Karpas-422 (cell line): Measurements from ENCODE around the gene ZNF490. TPM values are rescaled to one million over a fixed set of nuclear protein-coding genes. Genes with fewer than 3 reads are reported as not detected.

ENCODE experiments used
- DNase-seq: peaks from one replicate; pipeline ENCODE4 v3.0.0-alpha.2; 2015
- H2AFZ ChIP-seq: fragments of 200-600 bp; sonication (generic); 2 replicates; pipeline ENCODE4 v1.6.1; 2014; ENCODE audit warnings: antibody characterized with exemption, low read length, mixed read lengths
- H3K27ac ChIP-seq: fragments of 200-600 bp; sonication (generic); 2 replicates; pipeline ENCODE4 v1.5.1; 2014; ENCODE audit warnings: mild to moderate bottlenecking, low read length, moderate library complexity
- H3K27me3 ChIP-seq: fragments of 200-600 bp; sonication (generic); 2 replicates; pipeline ENCODE4 v1.6.1; 2014; ENCODE audit warnings: low read length, mixed read lengths
- H3K36me3 ChIP-seq: fragments of 200-600 bp; sonication (generic); 2 replicates; pipeline ENCODE4 v1.6.1; 2014; ENCODE audit warnings: low read length, mixed read lengths; ENCODE audit not compliant: insufficient read depth
- H3K4me1 ChIP-seq: fragments of 200-600 bp; sonication (generic); 2 replicates; pipeline ENCODE4 v1.6.1; 2014; ENCODE audit warnings: mild to moderate bottlenecking, low read length, mixed read lengths
- H3K4me2 ChIP-seq: fragments of 200-600 bp; sonication (generic); 2 replicates; pipeline ENCODE4 v1.6.1; 2014; ENCODE audit warnings: low read length, low read depth, mild to moderate bottlenecking; ENCODE audit not compliant: poor library complexity, severe bottlenecking
- H3K4me3 ChIP-seq: fragments of 200-600 bp; sonication (generic); 2 replicates; pipeline ENCODE4 v1.5.1; 2014; ENCODE audit warnings: mild to moderate bottlenecking, antibody characterized with exemption, low read length, mixed read lengths
- H3K79me2 ChIP-seq: fragments of 200-600 bp; sonication (generic); 2 replicates; pipeline ENCODE4 v1.6.1; 2014; ENCODE audit warnings: mild to moderate bottlenecking, low read length, mixed read lengths
- H3K9ac ChIP-seq: fragments of 200-600 bp; sonication (generic); 2 replicates; pipeline ENCODE4 v1.6.0; 2014; ENCODE audit warnings: low read length
- H3K9me2 ChIP-seq: fragments of 200-600 bp; sonication (generic), shearing (Covaris generic); replicated peaks from 2 replicates; pipeline ENCODE4 v1.6.0; 2014; ENCODE audit warnings: mild to moderate bottlenecking, low read length, moderate library complexity; ENCODE audit not compliant: insufficient read depth
- H3K9me3 ChIP-seq: fragments of 300-700, 200-600 bp; sonication (generic); 2 replicates; pipeline ENCODE4 v1.6.1; 2014; ENCODE audit warnings: low read length, mixed read lengths
- H4K20me1 ChIP-seq: fragments of 200-600 bp; sonication (generic); 2 replicates; pipeline ENCODE4 v1.6.1; 2014; ENCODE audit warnings: mild to moderate bottlenecking, antibody characterized with exemption, low read length, low read depth; ENCODE audit not compliant: insufficient read depth
- total RNA-seq: library from RNA; depleted of rRNA; stranded (reverse); fragments of >200 nt; shearing (Covaris generic); gene quantifications from 2 replicates; pipeline ENCODE4 v1.2.3, GENCODE V29; 2014; ENCODE audit warnings: low replicate concordance; rRNA removed

The ZNF490 gene
- total RNA-seq, 1 experiment from 2014 or later = 14.2 TPM

DNA sequence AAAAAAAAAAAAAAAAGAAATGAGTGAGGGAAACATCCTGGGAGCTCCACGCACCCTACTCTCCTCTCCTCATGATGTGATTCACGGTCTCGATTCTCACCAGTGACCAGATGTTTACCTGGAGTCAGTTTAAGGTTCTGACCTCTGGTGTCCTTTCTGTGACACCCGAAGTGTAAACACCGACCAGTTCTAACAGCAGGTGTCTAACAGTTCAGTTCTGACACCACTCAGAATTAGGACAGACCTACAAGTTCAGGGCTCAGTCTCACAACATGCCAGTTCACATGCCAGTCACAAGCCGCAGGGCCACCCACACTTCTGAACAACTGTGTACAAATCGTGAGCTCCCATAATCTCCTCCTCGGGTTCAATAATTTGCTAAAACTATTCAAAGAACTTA lies 65.3 kb downstream of the ZNF490 start:
- H3K4me2 ChIP-seq = no peak overlapping the region
- H3K27me3 ChIP-seq = no peaks in the 10 kb centered on the region
- H3K9me3 ChIP-seq = peaks cover 25% of the 10 kb centered on the region
- H3K27ac ChIP-seq = no peak overlapping the region
- peaks cover 76% of the 10 kb centered on the region for H3K79me2 ChIP-seq
- no peak for DNase-seq
- peaks cover 44% of the 10 kb centered on the region for H3K36me3 ChIP-seq
- no peak overlapping the region for H3K9ac ChIP-seq
- H3K4me1 ChIP-seq = peaks cover 2% of the 10 kb centered on the region
- no peaks in the 10 kb centered on the region for H4K20me1 ChIP-seq
- H3K9me2 ChIP-seq = no peaks in the 10 kb centered on the region
- no peak overlapping the region for H3K4me3 ChIP-seq
- no peak overlapping the region for H2AFZ ChIP-seq

DNA sequence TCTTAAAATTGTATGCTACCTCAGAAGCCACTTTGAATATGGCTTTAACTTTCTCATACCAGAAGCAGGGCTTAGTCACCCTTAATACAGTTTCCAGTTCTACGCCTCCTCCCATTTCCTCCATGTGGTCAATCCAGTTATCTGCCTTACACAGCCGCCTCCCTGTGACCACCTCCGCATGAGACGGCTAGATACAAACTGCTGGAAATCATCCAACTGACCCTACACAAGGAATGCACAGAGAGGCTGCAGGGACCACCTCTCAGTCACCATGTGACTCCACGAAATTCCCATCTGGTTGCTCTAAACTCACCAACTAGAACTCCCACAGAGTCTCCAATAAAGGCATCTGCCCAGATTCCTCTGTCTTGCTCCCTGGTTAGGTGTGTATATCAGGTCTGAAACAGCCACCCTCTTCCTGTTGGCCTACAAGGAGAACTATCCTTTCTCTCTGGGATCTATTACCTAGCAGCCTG lies 66.2 kb downstream of the ZNF490 start:
- no peak overlapping the region for H3K27ac ChIP-seq
- no peak overlapping the region for H3K4me3 ChIP-seq
- no peak overlapping the region for H3K4me2 ChIP-seq
- peaks cover 75% of the 10 kb centered on the region for H3K79me2 ChIP-seq
- H3K27me3 ChIP-seq = no peaks in the 10 kb centered on the region
- H2AFZ ChIP-seq = no peak overlapping the region
- no peaks in the 10 kb centered on the region for H4K20me1 ChIP-seq
- DNase-seq = no peak
- peaks cover 26% of the 10 kb centered on the region for H3K9me3 ChIP-seq
- H3K9me2 ChIP-seq = no peaks in the 10 kb centered on the region
- no peak overlapping the region for H3K9ac ChIP-seq
- no peaks in the 10 kb centered on the region for H3K4me1 ChIP-seq
- H3K36me3 ChIP-seq = peaks cover 47% of the 10 kb centered on the region

DNA sequence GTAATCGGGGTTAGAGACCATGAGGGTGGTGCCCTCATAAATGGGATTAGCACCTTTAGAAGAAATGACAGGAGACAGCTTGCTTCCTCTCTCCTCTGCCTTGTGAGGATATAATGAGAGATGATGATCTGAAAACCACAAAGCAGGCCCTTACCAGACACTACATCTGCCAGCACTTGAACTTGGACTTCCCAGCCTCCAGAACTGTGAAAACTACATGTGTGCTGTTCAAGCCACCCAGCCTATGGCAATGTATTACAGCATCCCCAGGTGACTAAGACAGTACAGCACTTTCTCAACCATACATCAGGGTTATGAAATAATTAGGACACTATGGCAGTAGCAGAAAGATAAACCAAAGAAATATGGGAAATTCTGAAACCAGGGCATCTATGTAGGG lies 66.8 kb downstream of the ZNF490 start:
- H2AFZ ChIP-seq = no peak overlapping the region
- peaks cover 70% of the 10 kb centered on the region for H3K79me2 ChIP-seq
- no peaks in the 10 kb centered on the region for H3K4me1 ChIP-seq
- H3K27ac ChIP-seq = no peak overlapping the region
- H3K9ac ChIP-seq = no peak overlapping the region
- DNase-seq = no peak
- peaks cover 43% of the 10 kb centered on the region for H3K36me3 ChIP-seq
- H3K4me2 ChIP-seq = no peak overlapping the region
- H3K27me3 ChIP-seq = no peaks in the 10 kb centered on the region
- no peaks in the 10 kb centered on the region for H4K20me1 ChIP-seq
- H3K4me3 ChIP-seq = no peak overlapping the region
- H3K9me3 ChIP-seq = peaks cover 20% of the 10 kb centered on the region
- no peaks in the 10 kb centered on the region for H3K9me2 ChIP-seq

Other genes starting within 250 kb of the ZNF490 start
- gene ZNF442, start 245.1 kb downstream of the ZNF490 start, total RNA-seq = 2.1 and 6.3 TPM in 2 replicates
- gene ZNF799, start 209.5 kb downstream of the ZNF490 start, total RNA-seq = 5.1 TPM in 2 replicates
- gene ZNF443, start 169.8 kb downstream of the ZNF490 start, total RNA-seq = 2.3 and 4.0 TPM in 2 replicates
- 5.7 and 10.1 TPM in 2 replicates for gene ZNF709, start 126.0 kb downstream of the ZNF490 start, total RNA-seq
- 7.3 and 9.4 TPM in 2 replicates for gene ZNF564, start 59.3 kb downstream of the ZNF490 start, total RNA-seq
- gene ZNF791, start 107 bp upstream of the ZNF490 start, total RNA-seq = 14.4 and 21.4 TPM in 2 replicates
- gene MAN2B1, start 55.9 kb upstream of the ZNF490 start, total RNA-seq = 77.2 and 94.3 TPM in 2 replicates
- 13.3 and 16.5 TPM in 2 replicates for gene WDR83, start 56.0 kb upstream of the ZNF490 start, total RNA-seq
- 62.2 and 90.8 TPM in 2 replicates for gene DHPS, start 71.1 kb upstream of the ZNF490 start, total RNA-seq
- not detected in 2 replicates for gene GNG14, start 77.2 kb upstream of the ZNF490 start, total RNA-seq
- 2.1 and 12.8 TPM in 2 replicates for gene FBXW9, start 85.8 kb upstream of the ZNF490 start, total RNA-seq
- 26.1 and 40.7 TPM in 2 replicates for gene TNPO2, start 113.1 kb upstream of the ZNF490 start, total RNA-seq
- 147 and 332 TPM in 2 replicates for gene TRIR, start 123.9 kb upstream of the ZNF490 start, total RNA-seq
- gene GET3, start 126.7 kb upstream of the ZNF490 start, total RNA-seq = 42.3 and 78.0 TPM in 2 replicates
- gene BEST2, start 141.0 kb upstream of the ZNF490 start, total RNA-seq = not detected in 2 replicates
- 7.6 and 21.2 TPM in 2 replicates for gene HOOK2, start 164.7 kb upstream of the ZNF490 start, total RNA-seq
- 60.0 and 156 TPM in 2 replicates for gene JUNB, start 180.7 kb upstream of the ZNF490 start, total RNA-seq
- gene PRDX2, start 191.0 kb upstream of the ZNF490 start, total RNA-seq = 372 and 566 TPM in 2 replicates
- gene THSD8, start 191.3 kb upstream of the ZNF490 start, total RNA-seq = 9.0 TPM in 1 of 2 replicates, not detected in the other
- gene RNASEH2A, start 195.8 kb upstream of the ZNF490 start, total RNA-seq = 37.8 and 48.4 TPM in 2 replicates
- gene RTBDN, start 223.8 kb upstream of the ZNF490 start, total RNA-seq = not detected in 2 replicates
- 0.48 and 3.3 TPM in 2 replicates for gene MAST1, start 227.7 kb upstream of the ZNF490 start, total RNA-seq